HL-60 (cell line): ENCODE results near the gene TUBGCP2.

ENCODE experiments used
- DNase-seq, 2 experiments: peaks; one replicate each; pipeline ENCODE4 v3.0.0-alpha.2; 2010 to 2020; ENCODE audit warnings: low read depth in 1 of 2, low spot score in 1 of 2
- H3K27ac ChIP-seq: fragments of 250-450 bp; sonication (Bioruptor Pico); replicated peaks from 2 replicates; pipeline ENCODE4 v1.5.1; 2020; ENCODE audit warnings: mild to moderate bottlenecking, moderate library complexity
- H3K27me3 ChIP-seq: fragments of 250-450 bp; sonication (Bioruptor Pico); 2 replicates; pipeline ENCODE4 v1.5.1; 2021; ENCODE audit warnings: mild to moderate bottlenecking, moderate library complexity; ENCODE audit not compliant: insufficient read depth, poor library complexity, severe bottlenecking
- H3K4me3 ChIP-seq: replicated peaks from 2 replicates; pipeline ENCODE4 v1.5.1; 2011; ENCODE audit warnings: mild to moderate bottlenecking, control low read depth, low read length; ENCODE audit not compliant: insufficient read depth
- CTCF ChIP-seq: IDR thresholded peaks from one replicate; pipeline ENCODE4 v1.5.1; 2011; ENCODE audit warnings: low read length, control low read depth, inconsistent platforms; ENCODE audit not compliant: insufficient read depth
- GABPA ChIP-seq: IDR thresholded peaks from 2 replicates; pipeline ENCODE4 v1.6.1; 2012; ENCODE audit warnings: low read depth
- POLR2AphosphoS5 ChIP-seq: IDR thresholded peaks from 2 replicates; pipeline ENCODE4 v1.6.1; 2012; ENCODE audit warnings: low read depth
- REST ChIP-seq: IDR thresholded peaks from 2 replicates; pipeline ENCODE4 v1.6.1; 2012; ENCODE audit warnings: low read depth; ENCODE audit not compliant: insufficient replicate concordance
- SPI1 ChIP-seq: IDR thresholded peaks from 2 replicates; pipeline ENCODE4 v1.6.1; 2012; ENCODE audit warnings: low read depth, mild to moderate bottlenecking, borderline replicate concordance

Gene TUBGCP2

DNA sequence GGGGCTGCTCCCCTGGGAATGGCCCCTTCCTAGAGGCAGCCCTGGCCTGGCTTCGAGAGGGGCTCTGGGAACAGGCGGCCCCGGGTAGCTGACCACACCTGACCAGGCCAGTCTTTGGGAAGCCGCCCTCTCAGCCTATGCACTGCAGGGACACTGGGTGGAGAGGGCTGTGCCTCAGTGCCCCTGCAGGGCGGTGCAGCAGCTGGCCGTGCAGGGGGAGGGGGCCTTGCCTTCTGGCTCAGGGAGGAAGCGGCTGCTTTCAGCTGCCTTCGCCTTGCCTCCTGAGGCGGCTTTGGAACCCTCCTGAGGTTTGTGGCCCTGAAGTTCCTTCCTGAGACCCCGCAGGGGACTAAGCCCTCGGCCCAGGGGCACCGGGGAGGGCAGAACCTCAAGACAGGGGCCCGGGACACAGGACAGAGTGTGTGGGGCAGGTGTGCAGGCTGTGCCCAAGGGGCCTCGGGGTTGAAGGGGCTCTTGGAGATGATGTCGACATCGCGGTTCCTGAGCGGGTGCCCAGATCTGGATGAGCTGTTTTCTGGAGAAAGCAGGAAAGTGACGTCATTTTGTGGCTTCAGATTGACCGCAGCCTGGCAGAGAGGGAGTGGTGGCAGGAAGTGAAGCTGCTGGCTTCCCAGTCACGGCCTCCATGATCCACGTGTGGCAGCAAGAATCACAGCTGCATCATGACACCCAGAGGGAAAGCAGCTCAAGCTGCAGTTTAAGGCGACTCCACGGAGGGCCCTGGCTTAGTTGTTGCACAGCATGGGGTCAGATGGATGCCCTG is 49.7 kb downstream of the TUBGCP2 start:
- Histone ChIP-seq H3K27ac (peak overlapping the region; percentile 77), H3K4me3 (no peak overlapping the region), H3K27me3 (no peaks in the 10 kb centered on the region)
- TF ChIP-seq SPI1: peak; percentile 49
- TF ChIP-seq CTCF: no peak
- TF ChIP-seq POLR2AphosphoS5: peak; percentile 92
- TF ChIP-seq GABPA: peak; percentile 40; the same call in 1 of the 2 replicates
- no peak for TF ChIP-seq REST
- DNase-seq: peak; percentile 98 to 100

DNA sequence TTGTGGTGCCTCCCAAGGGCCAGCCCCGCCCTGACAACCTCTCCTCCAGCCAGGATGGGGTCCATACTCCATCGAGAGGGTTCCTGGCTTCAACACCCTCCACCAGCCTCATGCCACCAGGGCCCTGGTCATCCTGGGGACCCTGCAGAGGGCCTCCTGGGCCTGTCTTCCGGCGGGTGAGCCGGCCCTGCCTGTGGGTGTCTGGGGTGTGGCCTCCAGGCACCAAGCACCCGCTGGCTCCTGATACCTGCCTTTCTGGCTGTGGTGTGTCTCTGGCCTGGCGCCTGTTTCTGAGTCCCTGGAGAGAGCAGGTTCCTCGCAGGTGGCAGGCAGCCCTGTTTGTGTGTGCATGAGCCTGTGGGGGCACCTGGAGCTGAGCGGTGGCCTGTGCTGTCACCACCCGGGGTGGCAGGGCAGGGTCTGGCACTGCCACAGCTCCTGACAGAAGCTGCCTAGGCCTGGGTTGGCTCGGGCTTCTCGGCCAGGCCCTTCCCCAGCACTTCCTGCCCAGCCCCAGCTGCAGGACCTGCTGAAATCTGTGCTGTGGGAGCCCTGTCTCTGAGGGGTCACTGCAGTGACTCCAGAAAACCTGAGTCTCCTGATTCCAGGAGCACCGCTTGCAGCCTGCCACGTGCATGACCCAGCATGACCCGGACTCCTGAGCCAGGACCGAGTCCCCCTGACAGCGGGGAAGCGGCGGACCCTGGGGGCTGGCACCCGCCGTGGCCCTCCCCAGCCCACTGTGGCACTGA is 50.4 kb downstream of the TUBGCP2 start:
- Histone ChIP-seq H3K27me3 (no peaks in the 10 kb centered on the region), H3K27ac (peak overlapping the region; percentile 77), H3K4me3 (no peak overlapping the region)
- TF ChIP-seq REST (no peak), POLR2AphosphoS5 (0 out of 2 replicates have a peak, but pooled peaks have one; percentile 2)
- DNase-seq: peak in 1 of 2 experiments; percentile 56

DNA sequence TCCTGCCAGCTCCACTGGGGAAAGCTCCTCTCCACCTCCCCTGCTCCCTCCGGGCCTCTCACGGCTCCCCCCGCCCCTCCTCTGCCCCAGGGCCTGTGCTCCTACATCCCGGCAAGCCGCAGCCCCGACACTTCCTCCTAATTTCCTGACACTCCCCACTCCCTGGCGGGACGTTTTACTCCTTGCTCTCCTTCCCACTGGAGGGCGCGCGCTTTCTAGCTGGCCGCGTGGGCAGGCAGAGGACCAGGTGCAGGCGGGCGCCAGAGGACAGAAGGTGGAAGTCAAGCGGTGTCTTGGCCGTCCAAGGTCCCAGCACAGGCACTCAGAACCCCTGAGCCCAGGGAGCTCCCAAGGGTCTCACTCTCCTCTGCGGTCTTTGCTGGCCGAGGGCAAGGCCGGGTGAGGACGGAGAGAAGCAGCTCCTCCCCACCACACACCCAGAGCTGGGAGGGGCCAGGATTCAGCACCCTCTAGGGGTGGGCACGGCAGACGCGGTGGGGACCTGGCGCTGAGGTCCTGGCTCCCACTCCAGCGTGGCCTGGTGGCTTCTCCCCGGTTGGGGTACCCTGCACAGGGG is 51.1 kb downstream of the TUBGCP2 start:
- H3K27me3 ChIP-seq: no peaks in the 10 kb centered on the region
- peak; percentile 78 to 85 for DNase-seq
- H3K27ac ChIP-seq: peak overlapping the region; percentile 77
- H3K4me3 ChIP-seq: no peak overlapping the region
- TF ChIP-seq GABPA (no peak), REST (no peak), SPI1 (peak; percentile 78), POLR2AphosphoS5 (0 out of 2 replicates have a peak, but pooled peaks have one; percentile 47), CTCF (no peak)
